C1 segment of cervical spinal cord (tissue), 14 donors: ENCODE results near the gene SPDEF.
A peak's percentile ranks its signal among the peaks of the same experiment; 100 is the strongest.

Experiments
- DNase-seq, 14 donors: peaks; one replicate each; lab custom pipeline; 2025; lab: John Stamatoyannopoulos, UW

SPDEF gene

DNA sequence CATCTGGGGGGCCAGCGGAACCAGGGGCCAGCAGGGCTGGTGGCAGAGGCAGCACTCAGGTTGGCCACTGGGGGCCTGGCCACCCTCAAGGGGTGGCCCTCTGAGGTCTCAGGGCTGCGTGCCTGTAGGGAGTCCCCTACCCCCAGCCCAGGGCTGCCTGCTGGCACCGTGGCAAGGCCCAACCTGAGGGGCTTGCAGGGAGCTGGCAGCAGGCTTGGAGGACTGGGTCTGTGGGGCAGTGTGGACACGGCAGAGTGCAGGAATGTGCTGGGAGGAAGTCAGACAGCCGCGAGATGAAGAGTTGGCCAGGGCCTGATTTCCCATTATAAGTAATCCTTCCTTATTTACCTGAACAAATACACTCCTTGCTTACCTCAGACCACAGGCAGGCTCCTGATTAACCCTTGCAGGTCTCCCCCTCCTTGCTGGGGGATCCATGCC, at the start of gene SPDEF:
Gene SPDEF (minus strand): TSS at position 299 of the 441 bp plus-strand sequence. CDS start 11,874 bp downstream, outside the sequence.
- no peak for DNase-seq

DNA sequence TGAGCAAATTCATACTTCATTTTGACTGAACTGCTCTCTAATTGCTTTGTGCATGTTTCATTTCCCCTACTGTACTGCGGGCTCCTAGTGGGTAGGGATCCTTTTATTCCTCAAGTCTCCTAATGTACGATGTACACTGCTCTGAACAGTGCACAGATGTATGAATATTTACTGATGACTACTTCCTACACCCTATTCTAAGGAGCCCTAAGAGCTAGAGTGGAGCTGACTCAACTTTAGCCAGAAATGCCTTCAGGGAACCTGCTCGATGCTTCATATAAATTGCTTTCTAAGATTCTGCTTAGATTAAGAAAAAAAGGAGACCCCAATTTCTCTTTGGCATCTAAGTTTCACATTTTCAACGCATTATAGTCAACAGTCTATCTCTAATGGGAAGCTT, 47.6 kb upstream of the SPDEF start:
- no peak for DNase-seq

DNA sequence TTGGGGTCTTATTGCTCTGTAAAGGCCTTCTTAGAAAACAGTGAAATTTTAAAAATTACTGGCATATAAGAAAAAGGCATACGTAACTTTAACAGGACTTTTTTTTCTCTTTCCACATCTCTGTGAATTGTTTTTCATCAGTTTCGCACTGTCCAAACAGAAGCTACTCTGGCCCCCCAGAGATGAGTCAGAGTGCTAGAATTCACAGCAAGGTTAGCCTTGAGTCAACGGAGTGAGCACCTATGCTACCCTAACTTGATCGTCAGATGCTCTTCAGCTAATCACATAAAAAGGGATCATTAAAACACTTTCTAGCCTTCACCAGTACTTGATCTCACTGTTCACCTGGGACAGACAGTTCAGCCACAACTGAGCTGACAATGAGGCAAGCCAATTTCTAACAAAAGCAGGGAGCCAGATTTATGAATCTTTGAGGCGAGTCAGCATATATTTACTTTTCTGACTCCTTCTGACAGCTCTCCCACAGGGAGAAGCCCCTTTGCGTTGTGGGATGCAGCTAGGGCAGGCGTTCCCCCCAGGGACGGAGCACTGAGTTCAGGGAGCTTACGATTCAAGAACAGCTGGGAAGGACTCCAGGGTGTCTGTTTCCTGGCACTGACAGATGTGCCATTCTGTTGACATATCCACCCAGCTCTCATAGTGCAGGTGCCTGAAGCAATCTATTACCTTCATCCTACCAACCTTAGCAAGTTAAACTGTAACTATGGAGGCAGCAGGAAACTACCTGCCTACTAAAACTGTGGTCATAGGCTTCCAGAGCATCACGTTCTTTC, 46.4 kb upstream of the SPDEF start:
- peak in 1 of 14 donors; percentile 44 for DNase-seq

DNA sequence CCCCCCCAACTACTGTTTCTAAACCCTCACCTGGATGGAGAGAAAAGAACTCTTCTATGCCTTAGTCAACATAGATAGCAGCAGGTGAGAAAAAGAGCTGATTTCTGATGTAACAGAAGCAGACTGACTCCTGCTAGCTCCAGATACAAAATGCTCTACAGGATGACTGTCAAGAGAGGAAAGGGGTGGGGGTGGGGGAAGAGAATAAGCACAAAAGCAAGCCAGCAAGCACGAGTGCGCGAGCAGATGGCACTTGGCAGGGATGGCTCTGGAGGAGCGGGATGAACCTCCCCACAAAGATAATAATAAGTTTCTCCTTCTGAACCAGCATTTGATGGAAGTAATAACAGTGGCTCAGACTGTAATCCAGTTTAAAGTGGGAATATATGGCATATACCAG, 45.6 kb upstream of the SPDEF start:
- peak in 8 of 14 donors; percentile 5 to 98 (median 16) for DNase-seq

- DNase-seq: no peak
These were observed 44.7 kb upstream of the SPDEF start for GRCh38 chr6:34600796-34601195.

DNA sequence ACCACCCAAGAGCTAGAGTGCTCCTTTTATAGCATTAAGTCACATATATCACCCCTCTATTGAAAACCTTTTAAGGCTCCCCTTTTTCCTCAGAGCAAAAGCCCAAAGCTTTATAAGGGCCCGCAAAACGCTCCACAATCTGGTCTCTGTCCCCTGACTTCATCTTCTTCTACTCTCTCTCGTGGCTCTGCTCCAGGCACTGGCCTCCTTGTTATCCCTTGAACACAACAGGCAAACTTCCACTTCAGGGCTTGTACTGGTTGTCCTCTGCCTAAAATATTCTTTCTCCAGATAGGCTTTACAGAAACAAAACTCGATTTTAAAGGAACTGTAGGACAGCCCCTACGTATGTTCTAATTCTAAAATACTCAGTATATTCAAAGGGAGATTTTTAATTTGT, 44.0 kb upstream of the SPDEF start:
- peak in 1 of 14 donors; percentile 59 for DNase-seq

GRCh38 chr6:34598712-34599111, 42.6 kb upstream of the SPDEF start:
- peak in 3 of 14 donors; percentile 17 to 90 (median 18) for DNase-seq

DNA sequence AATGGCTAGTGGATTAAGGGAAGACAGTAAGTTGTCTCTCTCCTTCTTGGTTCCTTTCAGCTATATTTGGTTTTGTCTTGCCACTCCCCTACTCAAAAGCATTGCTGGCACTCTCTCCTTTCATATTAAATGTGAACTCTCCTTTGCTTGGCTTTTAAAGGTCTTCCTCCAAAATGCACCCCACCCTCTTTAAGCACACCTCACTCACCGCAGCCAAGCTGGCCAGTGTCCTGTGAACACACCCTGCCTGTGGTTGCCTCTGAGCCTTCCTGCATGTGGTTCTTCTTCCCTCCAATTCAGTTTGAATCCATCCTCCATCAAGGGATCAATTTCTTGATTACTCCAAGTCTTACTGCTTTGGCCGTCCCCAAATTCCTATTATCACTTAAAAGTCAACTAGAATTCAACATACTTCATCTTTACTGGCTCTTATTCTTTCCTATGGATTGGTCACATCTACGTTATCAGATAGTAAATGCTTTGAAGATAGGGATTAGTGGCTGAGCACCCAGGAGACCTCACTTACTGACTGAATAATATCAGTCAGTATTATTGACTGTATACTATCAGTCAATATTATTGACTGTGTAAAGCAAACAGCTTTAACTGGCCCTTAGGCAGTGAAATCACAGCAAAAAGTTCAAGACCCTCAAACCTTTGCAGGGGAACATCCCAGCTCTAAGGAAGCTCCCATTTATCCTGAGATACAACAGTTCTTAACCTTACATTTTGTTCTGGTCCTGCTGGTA, 41.6 kb upstream of the SPDEF start:
- DNase-seq: peak in 1 of 14 donors; percentile 55

DNA sequence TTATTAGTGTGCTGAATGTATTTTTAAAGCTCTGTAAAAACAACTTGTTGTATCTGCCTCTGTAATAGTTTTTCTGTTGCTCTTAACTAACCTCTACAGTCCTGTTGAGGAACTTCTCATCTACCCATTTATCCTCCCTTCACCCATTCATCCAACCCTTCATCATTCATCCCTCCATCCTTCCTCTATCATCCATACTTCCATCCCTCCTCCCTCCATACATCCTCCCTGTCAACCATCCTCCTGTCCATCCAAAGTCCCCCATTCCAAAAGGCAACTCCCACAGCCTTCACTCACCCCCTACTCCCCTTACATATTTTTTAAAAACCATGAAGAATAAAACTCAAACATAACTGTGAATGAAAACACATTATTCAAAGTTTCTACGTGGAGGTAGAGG, 40.7 kb upstream of the SPDEF start:
- DNase-seq: no peak

DNA sequence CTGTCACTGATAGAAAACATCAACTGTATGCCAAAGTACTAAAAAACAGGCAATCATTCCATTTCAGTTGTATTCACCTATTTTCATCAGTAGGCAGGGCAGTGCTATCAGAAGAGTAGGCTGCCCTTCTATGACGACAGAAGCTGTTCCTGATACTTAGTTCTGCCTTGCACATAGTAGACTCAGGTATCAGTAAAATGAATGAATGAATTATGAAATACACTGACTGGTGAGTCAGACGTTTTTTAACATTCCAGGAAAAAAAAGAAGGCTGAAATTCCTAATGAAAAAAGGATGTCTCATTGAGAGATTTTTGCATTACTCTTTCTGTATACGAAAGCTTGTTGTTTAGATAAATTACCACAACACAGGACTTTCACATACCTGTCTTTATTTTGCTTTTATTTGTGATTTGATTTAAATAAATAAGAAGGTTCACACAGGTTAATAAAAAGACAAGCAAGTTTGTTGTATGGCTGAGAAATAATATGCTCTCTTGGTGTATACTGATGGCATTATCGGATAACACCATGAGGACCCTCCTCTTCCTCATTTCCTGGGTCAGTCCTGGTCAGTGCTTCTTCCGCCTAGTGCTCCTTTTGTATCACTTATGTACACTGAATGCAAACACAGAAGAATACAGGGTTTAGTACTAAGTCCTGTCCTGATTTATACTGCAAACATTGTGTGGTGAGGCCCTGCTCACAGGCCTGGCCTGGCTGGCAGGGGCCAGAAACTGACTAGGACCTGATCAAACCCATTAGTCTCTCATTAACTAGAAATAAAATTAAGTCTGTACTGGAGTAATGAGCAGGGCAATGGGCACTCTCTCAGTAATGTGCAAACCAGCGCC, 39.4 kb upstream of the SPDEF start:
- no peak for DNase-seq

GRCh38 chr6:34593701-34594100, 37.6 kb upstream of the SPDEF start:
- peak in 1 of 14 donors; percentile 88 for DNase-seq

DNA sequence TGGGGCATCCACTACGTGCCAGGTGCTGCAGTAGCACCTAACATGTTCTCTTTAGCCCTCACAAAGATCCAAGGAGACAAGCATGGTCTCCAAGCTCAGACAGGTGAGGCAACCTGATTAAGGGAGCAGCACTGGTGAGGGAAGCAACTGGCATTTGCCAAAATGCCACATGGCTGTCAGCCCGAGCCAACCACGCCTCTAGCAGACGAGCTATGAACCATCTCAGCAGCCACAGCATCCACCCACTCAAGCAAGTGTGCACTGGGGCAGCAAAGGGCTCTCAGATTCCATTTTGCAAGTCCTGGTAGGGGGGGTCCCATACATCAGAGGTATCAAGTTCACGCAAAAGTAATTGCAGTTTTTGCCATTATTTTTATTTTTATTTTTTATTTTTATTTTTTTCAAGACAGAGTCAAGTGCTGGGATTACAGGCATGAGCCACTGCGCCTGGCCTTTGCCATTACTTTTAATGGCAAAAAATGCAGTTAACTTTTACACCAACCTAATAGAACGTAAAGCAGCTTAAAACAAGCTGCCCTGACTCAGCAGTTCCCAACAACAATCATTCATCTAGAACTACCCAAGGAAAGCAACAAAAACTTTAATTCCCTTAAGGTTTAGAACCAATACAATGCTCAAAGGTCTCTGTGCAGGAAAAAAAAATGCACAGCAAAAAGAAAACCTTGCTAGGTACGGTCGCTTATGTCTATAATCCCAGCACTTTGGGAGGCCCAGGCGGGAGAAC, 36.3 kb upstream of the SPDEF start:
- DNase-seq: peak in 1 of 14 donors; percentile 91

DNA sequence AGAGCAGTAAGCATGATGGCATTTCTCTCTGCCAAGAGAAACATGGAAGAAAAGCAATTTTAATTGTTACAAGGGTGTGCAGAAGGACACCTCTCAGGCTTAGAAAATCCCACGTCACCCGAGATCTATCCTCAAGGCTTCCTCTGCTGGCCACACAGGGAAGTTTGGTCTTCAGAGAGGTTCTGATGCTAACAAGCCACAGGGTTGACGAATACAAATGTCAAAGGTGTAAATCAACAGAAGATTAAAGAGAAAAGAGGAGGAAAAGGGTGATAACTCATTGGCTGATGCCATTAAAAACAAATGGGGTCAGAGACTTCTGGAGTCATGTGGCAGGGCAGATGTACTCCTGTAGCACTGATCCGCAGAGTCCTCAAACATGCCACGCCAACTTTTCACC, 33.6 kb upstream of the SPDEF start:
- DNase-seq: no peak

DNA sequence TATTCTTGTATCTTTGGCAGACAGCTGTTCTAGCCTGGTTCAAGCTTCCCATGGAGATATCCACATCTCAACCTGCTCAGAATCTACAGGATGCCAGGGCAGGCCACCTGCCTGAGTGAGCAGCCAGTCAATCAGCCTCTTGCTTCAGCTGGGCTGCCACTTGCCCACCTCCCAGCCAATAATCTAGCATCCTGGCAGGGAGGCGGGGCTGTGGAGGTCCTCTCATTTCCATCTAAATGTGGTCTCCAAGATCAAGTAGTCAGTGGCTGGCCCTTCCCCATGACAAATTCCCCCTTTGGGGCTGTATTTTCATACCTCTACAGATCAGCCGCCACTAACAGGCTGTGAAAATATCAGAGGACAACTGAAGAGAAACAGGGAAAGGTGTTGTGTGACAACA, 33.0 kb upstream of the SPDEF start:
- DNase-seq: no peak

DNA sequence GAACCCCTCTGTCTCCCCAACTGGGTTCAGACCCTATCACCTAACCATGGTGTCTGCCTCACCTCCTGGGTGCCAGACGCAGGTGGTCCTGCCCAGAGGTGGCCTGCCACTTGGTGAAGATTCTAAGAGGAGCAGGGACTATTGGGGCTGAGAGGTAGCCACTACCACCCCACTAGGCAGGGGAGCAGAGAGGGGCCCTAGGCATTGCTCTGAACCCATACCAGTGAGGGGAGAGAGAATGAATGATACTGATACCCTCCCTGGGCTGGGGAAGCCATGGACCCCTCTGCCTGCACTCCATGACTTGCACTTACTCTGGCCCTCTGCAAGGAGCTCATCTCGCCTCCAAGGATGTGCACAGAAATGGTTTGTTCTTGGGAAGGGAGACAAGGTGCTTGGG, 31.7 kb upstream of the SPDEF start:
- no peak for DNase-seq

GRCh38 chr6:34587325-34587724, 31.2 kb upstream of the SPDEF start:
- no peak for DNase-seq

DNA sequence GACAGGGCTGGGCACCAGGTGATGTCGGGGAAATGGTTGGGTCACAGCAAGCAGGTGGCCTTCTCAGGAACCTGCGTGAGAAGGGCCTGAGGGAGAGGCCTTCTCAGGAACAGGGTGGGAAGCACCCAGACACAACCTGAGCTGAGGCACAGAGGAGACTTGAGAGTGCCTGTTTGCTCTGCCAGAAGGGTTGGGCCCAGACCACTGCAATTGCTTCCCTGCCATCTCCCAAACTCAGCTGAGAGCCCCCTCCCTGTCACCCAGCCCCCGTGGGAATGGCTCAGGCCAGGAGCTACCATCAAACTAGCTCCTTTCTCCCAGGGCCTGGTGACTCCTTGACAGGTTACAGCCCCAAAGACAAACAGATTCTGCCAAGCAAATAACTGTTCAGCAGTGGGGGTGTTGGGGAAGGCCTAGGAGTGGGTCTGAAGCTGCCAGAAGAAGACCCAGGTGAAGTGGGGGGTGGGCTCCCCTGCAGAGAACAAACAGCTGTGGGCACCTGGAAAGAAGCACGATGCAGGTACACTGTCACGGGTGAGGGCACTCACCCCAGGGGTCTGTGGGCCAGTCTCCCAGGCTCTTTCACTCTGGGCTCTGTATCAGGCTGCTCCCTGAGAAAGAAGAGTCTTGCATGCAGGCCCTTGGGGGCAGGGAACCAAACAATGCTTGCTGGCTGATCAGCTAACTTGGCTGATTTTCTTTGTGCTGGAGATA, 30.4 kb upstream of the SPDEF start:
- no peak for DNase-seq

- DNase-seq: peak in 4 of 14 donors; percentile 4 to 66 (median 20)
These were observed 29.5 kb upstream of the SPDEF start for GRCh38 chr6:34585512-34586061.

DNA sequence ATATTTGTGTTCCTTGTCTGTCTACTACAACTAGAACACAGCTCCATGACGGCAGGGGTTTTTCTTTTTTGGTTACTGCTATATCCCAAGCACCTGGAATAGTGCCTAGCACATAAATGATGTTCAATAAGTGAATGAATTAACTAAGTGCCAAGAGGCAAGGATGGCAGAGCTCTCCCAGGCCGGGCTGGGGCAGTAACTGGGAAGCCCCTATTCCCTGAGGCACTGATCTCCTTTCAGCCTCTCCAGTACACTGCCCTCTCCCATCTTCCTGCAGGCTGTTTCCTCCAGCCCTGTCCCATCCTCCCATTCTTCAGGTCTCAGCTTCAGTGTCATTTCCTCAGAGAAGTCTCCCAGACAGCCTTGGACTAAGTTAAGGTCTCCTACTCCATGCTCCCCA, 29.0 kb upstream of the SPDEF start:
- DNase-seq: no peak

DNA sequence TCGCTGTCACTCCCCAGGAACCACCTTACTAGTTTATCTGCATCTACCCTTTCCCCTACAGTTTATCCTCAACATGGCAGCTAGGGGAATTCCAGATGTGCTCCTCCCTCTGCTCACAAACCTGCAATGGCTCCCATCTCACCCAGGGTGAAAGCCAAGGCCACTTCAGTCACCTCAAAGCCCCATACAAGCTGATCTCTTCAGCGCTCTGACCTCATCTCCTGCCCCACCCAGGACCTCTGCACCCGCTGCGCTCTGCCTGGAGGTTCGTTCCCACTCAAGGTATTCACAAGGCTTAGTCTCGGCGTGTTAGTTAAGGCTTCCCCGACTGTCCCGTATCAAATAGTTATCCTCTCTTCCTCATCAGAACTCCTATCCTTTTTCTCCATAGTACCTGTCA, 28.6 kb upstream of the SPDEF start:
- no peak for DNase-seq
